B cell (primary cell): ENCODE data around the gene SUN3. TPM values are rescaled to one million over a fixed set of nuclear protein-coding genes. Genes with fewer than 3 reads are reported as not detected.
"Not testable (repeated sequence)": the region's sequence is repeated elsewhere in the genome, so short reads cannot be mapped to it uniquely, and the experiment has no call there.

Experiments used
- ATAC-seq: fragments of 200-7000 bp; cut with Tn5 transposase; one replicate; pipeline ENCODE4 v1.10.0; 2021; ENCODE audit warnings: low read depth, mild to moderate bottlenecking, moderate number of reproducible peaks, moderate library complexity
- CTCF ChIA-PET: fragments of 350-600 bp; sonication (Branson Sonifier 250); formaldehyde crosslinking; loops from one replicate; lab custom pipeline; 2021; ENCODE audit warnings: antibody characterized with exemption, inconsistent platforms; lab: Charles Lee
- POLR2A ChIA-PET: fragments of 350-600 bp; sonication (Branson Sonifier 250); formaldehyde crosslinking; loops from one replicate; lab custom pipeline; 2021; ENCODE audit warnings: antibody characterized with exemption; lab: Charles Lee
- DNase-seq: peaks from one replicate; pipeline ENCODE4 v3.0.0; 2013
- H2AFZ ChIP-seq: 2 replicates; pipeline ENCODE4 v1.6.1; 2012; ENCODE audit warnings: mild to moderate bottlenecking, low read depth, low read length; ENCODE audit not compliant: insufficient read depth, poor library complexity, severe bottlenecking
- H3K27ac ChIP-seq, 2 donors: 1 replicate in 1 of 2; 2 replicates in 1 of 2; pipeline ENCODE4 v1.5.1; 2012 to 2013; ENCODE audit warnings: low read length in 2 of 2, mild to moderate bottlenecking in 2 of 2, moderate library complexity in 1 of 2
- H3K27me3 ChIP-seq, 4 experiments: fragments of 200-600 bp in 1 of 4; sonication (generic) in 1 of 4; replicated peaks in 1 of 4; 1 replicate in 2 of 4; 2 replicates in 2 of 4; pipeline versions ENCODE4 v1.6.1 to v1.7.0; 2013 to 2016; ENCODE audit warnings: low read length in 3 of 4, mild to moderate bottlenecking in 2 of 4, mixed read lengths in 1 of 4, moderate library complexity in 1 of 4; ENCODE audit not compliant: insufficient read depth in 4 of 4, control insufficient read depth in 3 of 4; ENCODE audit errors: control extremely low read depth in 1 of 4
- H3K36me3 ChIP-seq, 2 experiments: replicated peaks in 1 of 2; 1 replicate in 1 of 2; 2 replicates in 1 of 2; pipeline versions ENCODE4 v1.6.1 to v1.7.1; 2013; ENCODE audit warnings: low read length in 1 of 2; ENCODE audit not compliant: insufficient read depth in 2 of 2, control insufficient read depth in 1 of 2; ENCODE audit errors: control extremely low read depth in 1 of 2, extremely low read depth in 1 of 2
- H3K4me1 ChIP-seq, 2 donors: fragments of 200-600 bp in 1 of 2; sonication (generic) in 1 of 2; 1 replicate in 1 of 2; 2 replicates in 1 of 2; pipeline versions ENCODE4 v1.5.1 to v1.6.1; 2013 to 2017; ENCODE audit warnings: low read length in 2 of 2; ENCODE audit not compliant: control insufficient read depth in 2 of 2, insufficient read depth in 2 of 2
- H3K4me2 ChIP-seq: replicated peaks from 2 replicates; pipeline ENCODE3; 2012; ENCODE audit warnings: mild to moderate bottlenecking, low read depth, low read length; ENCODE audit not compliant: poor library complexity, severe bottlenecking
- H3K4me3 ChIP-seq, 5 experiments: fragments of 200-600 bp in 1 of 5; sonication (generic) in 1 of 5; 1 replicate in 3 of 5; 2 replicates in 2 of 5; pipeline versions ENCODE4 v1.5.1 to v1.7.0; 2011 to 2016; ENCODE audit warnings: low read length in 4 of 5, mild to moderate bottlenecking in 4 of 5, low read depth in 2 of 5, control low read depth in 1 of 5, moderate library complexity in 1 of 5; ENCODE audit not compliant: insufficient read depth in 1 of 5; ENCODE audit errors: control extremely low read depth in 1 of 5, extremely low read depth in 1 of 5
- H3K79me2 ChIP-seq: fragments of 200-600 bp; sonication (generic); one replicate; pipeline ENCODE4 v1.6.0; 2016; ENCODE audit warnings: low read length; ENCODE audit not compliant: control insufficient read depth, insufficient read depth
- H3K9ac ChIP-seq: fragments of 200-600 bp; sonication (generic); 2 replicates; pipeline ENCODE4 v1.6.1; 2017; ENCODE audit warnings: mild to moderate bottlenecking, low read length, moderate library complexity
- H3K9me3 ChIP-seq, 3 donors: one replicate each; pipeline versions ENCODE4 v1.6.1 to v1.7.1; 2013; ENCODE audit warnings: low read length in 2 of 3; ENCODE audit not compliant: control insufficient read depth in 2 of 3, insufficient read depth in 1 of 3; ENCODE audit errors: control extremely low read depth in 1 of 3
- H4K20me1 ChIP-seq: 2 replicates; pipeline ENCODE4 v1.6.0; 2012; ENCODE audit warnings: mild to moderate bottlenecking, low read length; ENCODE audit not compliant: insufficient read depth, control insufficient read depth, poor library complexity, severe bottlenecking
- H3K27ac Mint-ChIP-seq: one replicate; pipeline ENCODE4 v1.8.0; 2021; ENCODE audit warnings: mixed read lengths
- H3K27me3 Mint-ChIP-seq: one replicate; pipeline ENCODE4 v1.8.0; 2021; ENCODE audit warnings: mixed read lengths
- H3K4me1 Mint-ChIP-seq: one replicate; pipeline ENCODE4 v1.8.0; 2021; ENCODE audit warnings: mixed read lengths
- H3K4me3 Mint-ChIP-seq: one replicate; pipeline ENCODE4 v1.8.0; 2021; ENCODE audit warnings: mixed read lengths
- H3K9me3 Mint-ChIP-seq: one replicate; pipeline ENCODE4 v1.8.0; 2022; ENCODE audit warnings: mixed read lengths; ENCODE audit not compliant: insufficient read depth
- EZH2 ChIP-seq: IDR thresholded peaks from 2 replicates; pipeline ENCODE4 v1.6.1; 2012; ENCODE audit warnings: borderline replicate concordance, low read depth, mild to moderate bottlenecking, moderate library complexity, low read length; ENCODE audit not compliant: insufficient read depth, poor library complexity, severe bottlenecking
- WGBS: methylation state at CpG from one replicate; pipeline ENCODE4 v1.1.5; 2013; ENCODE audit warnings: missing lambda C conversion rate; ENCODE audit not compliant: insufficient coverage; 5-methylcytosine and 5-hydroxymethylcytosine counted together
- intact Hi-C: fragments of 100-400 bp; cut with micrococcal nuclease; formaldehyde crosslinking; loops from one replicate; pipeline ENCODE4 v1.10.0; 2022
- polyA plus RNA-seq: library from polyadenylated mRNA; depleted of rRNA; stranded (reverse); fragments of >200 nt; gene quantifications from 2 replicates; pipeline ENCODE4 v1.2.3, GENCODE V29; 2012
- total RNA-seq, 2 donors: library from RNA; stranded (reverse); fragments of 120-200 nt in 1 of 2; gene quantifications; 1 replicate in 1 of 2; 2 replicates in 1 of 2; pipeline versions ENCODE4 v1.2.3 to v1.2.4, GENCODE V29; 2013 to 2022
- TF ChIP-seq, protein P1 (sequence below): fragments of 200-600 bp; IDR thresholded peaks from one replicate; pipeline ENCODE4 v1.8.0; 2022; ENCODE audit warnings: antibody characterized with exemption, mild to moderate bottlenecking

SUN3 gene
- total and polyA plus RNA-seq, 2 donors (not counting 1 experiment from before 2014, with no cell fraction given): not detected

DNA sequence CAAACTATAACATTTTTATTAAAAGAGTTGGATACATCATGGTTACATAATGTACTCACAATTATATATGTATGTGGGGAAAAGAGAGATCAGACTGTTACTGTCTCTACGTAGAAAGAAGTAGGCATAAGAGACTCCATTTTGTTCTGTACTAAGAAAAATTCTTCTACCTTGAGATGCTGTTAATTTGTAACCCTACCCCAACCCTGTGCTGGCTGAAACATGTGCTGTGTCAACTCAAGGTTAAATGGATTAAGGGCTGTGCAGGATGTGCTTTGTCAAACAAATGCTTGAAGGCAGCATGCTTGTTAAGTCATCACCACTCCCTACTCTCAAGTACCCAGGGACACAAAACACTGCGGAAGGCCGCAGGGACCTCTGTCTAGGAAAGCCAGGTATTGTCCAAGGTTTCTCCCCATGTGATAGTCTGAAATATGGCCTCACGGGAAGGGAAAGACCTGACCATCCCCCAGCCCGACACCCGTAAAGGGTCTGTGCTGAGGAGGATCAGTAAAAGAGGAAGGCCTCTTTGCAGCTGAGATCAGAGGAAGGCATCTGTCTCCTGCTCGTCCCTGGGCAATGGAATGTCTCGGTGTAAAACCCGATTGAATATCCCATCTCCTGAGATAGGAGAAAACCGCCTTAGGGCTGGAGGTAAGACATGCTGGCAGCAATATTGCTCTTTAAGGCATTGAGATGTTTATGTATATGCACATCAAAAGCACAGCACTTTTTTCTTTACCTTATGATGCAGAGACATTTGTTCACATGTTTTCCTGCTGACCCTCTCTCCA, 39.1 kb downstream of the SUN3 start:
- H3K4me3 Mint-ChIP-seq, H3K4me2 ChIP-seq, H3K9me3 Mint-ChIP-seq, H3K27ac Mint-ChIP-seq, ATAC-seq, H4K20me1 ChIP-seq, intact Hi-C loops, H3K4me3 ChIP-seq, H3K79me2 ChIP-seq, H3K27me3 ChIP-seq, H3K27ac ChIP-seq, H3K36me3 ChIP-seq, H3K27me3 Mint-ChIP-seq, POLR2A ChIA-PET, H3K9ac ChIP-seq, H3K9me3 ChIP-seq, H2AFZ ChIP-seq, DNase-seq: not testable (repeated sequence)
- 69% methylated on average over 5 of the region's 10 CpGs for WGBS
- peaks cover 9 to 12% of the 10 kb centered on the region in 2 donors for H3K4me1 ChIP-seq
- peaks cover 12% of the 10 kb centered on the region for H3K4me1 Mint-ChIP-seq
- CTCF ChIA-PET: interaction anchor here (0.6 to 4.7 kb wide), 7 partner anchors 39 to 120 kb away, joined by 3 to 229 read pairs (median 12); partner anchors contain the start of genes PKD1L1 and UPP1

DNA sequence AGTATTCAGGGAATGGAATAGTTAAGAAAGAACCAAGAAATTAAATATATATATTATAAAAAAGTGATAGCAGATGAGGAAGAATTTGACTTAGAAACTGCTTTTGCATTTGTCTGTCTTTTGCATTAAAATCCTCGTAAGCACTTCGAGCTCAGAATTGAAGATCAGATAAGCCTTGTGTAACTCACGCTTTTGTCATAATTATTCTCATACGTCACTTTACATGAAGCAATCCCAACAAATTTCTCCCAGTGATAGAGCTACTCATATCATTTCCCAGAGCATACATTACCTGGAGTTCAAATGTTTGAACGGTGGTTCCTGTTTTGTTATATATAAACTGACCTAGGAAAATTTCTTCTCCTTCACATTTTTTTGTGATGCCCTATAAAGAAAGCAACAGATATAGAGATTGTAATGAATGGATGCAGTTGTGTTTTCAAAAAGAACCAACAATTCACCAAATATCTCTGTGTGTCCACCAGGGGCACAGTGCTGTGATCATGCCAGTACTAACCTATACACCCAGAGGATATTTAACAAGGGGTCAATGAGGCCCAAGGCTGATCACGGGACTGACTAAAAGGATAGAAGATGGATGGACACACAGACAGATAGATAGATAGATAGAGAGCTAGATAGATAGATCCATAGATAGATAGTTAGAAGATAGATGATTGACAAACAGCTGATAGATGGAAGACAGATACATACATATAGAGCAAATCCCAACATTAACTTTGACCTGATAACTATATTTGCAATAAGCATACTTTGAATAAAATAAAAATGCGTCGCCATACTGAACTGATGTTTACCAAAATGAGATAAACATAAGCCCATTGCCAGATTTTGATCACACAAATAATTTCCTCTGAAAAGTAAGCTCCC, 40.2 kb downstream of the SUN3 start:
- no peak for DNase-seq
- Histone ChIP-seq H3K4me2 (no peak overlapping the region), H3K4me1 (peaks cover 9 to 12% of the 10 kb centered on the region in 2 donors), H3K9ac (no peak overlapping the region), H3K4me3 (no peak overlapping the region), H3K27ac (no peak overlapping the region), H4K20me1 (no peaks in the 10 kb centered on the region), H3K36me3 (no peaks in the 10 kb centered on the region), H3K79me2 (no peaks in the 10 kb centered on the region), H3K9me3 (no peaks in the 10 kb centered on the region), H3K27me3 (no peaks in the 10 kb centered on the region), H2AFZ (no peak overlapping the region)
- POLR2A ChIA-PET: no interaction called here
- CTCF ChIA-PET: interaction anchor here (0.9 to 2.7 kb wide), 8 partner anchors 10 to 124 kb away, joined by 3 to 28 read pairs (median 4); partner anchors contain the start of gene PKD1L1
- TF ChIP-seq, protein P1, sequence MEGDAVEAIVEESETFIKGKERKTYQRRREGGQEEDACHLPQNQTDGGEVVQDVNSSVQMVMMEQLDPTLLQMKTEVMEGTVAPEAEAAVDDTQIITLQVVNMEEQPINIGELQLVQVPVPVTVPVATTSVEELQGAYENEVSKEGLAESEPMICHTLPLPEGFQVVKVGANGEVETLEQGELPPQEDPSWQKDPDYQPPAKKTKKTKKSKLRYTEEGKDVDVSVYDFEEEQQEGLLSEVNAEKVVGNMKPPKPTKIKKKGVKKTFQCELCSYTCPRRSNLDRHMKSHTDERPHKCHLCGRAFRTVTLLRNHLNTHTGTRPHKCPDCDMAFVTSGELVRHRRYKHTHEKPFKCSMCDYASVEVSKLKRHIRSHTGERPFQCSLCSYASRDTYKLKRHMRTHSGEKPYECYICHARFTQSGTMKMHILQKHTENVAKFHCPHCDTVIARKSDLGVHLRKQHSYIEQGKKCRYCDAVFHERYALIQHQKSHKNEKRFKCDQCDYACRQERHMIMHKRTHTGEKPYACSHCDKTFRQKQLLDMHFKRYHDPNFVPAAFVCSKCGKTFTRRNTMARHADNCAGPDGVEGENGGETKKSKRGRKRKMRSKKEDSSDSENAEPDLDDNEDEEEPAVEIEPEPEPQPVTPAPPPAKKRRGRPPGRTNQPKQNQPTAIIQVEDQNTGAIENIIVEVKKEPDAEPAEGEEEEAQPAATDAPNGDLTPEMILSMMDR: peak; percentile 40
- TF ChIP-seq EZH2: no peak
- intact Hi-C loops: no loop called here
- H3K27me3 Mint-ChIP-seq: no peaks in the 10 kb centered on the region
- H3K4me3 Mint-ChIP-seq: no peak overlapping the region
- no peak overlapping the region for H3K27ac Mint-ChIP-seq
- 100% methylated on average over 2 of the region's 8 CpGs for WGBS
- no peak for ATAC-seq
- peaks cover 12% of the 10 kb centered on the region for H3K4me1 Mint-ChIP-seq
- no peaks in the 10 kb centered on the region for H3K9me3 Mint-ChIP-seq
